GM18507 (cell line): ENCODE measurements around the gene KIFC3.
"Not testable (repeated sequence)": the region's sequence is repeated elsewhere in the genome, so short reads cannot be mapped to it uniquely, and the experiment has no call there.

Experiments used
- DNase-seq: peaks from one replicate; pipeline ENCODE4 v3.0.0; 2011; ENCODE audit warnings: low read depth; ENCODE audit not compliant: insufficient read length; ENCODE audit errors: extremely low spot score
- FAIRE-seq: peaks from 2 replicates; lab custom pipeline; 2011; peaks lifted over from hg19 to GRCh38; lab: Jason Lieb, UNC

Gene KIFC3

DNA sequence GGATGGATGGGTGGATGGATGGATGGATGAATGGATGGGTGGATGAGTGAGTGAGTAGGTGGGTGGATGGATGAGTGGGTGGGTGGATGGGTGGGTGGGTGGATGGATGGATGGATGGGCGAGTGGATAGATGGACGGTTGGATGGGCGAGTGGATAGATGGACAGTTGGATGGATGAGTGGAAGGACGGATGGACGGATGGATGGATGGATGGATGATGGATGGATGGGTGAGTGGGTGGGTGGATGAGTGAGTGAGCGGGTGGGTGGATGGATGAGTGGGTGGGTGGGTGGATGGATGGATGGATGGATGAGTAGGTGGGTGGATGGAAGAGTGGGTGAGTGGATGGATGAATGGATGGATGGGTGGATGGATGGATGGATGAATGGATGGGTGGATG is 72.4 kb downstream of the KIFC3 start:
- FAIRE-seq, DNase-seq: not testable (repeated sequence)

DNA sequence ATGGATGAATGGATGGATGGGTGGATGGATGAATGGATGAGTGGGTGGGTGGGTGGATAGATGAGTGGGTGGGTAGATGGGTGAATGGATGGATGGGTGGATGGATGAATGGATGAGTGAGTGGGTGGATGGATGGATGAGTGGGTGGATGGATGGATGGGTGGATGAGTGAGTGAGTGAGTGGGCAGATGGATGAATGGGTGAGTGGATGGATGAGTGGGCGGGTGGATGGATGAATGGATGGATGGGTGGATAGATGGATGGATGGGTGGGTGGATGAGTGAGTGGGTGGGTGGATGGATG is 73.2 kb downstream of the KIFC3 start:
- DNase-seq: no peak
- FAIRE-seq: no peak

GRCh38 chr16:57728336-57729181 is 73.7 kb downstream of the KIFC3 start:
- FAIRE-seq (no peak), DNase-seq (no peak)

DNA sequence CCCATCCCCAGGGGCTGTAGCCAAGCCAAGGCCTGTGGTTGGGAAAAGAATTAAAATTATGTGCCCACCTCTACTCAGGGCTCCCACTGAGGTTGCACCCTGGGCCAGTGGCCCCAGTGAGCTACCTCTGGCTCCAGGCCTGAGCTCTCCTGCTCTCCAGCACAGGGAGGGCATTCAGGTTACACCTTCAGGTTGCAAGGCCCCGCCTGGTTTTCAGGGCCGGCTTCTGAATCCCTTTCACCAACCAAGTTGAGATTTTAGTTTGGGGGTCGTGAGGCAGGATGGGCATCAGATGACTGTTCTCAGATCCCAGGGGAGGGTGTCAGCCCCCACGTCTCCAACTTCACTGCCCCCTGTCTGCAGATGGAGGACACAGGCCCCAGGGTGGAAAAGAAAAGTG is 74.7 kb downstream of the KIFC3 start:
- DNase-seq (no peak), FAIRE-seq (no peak)

DNA sequence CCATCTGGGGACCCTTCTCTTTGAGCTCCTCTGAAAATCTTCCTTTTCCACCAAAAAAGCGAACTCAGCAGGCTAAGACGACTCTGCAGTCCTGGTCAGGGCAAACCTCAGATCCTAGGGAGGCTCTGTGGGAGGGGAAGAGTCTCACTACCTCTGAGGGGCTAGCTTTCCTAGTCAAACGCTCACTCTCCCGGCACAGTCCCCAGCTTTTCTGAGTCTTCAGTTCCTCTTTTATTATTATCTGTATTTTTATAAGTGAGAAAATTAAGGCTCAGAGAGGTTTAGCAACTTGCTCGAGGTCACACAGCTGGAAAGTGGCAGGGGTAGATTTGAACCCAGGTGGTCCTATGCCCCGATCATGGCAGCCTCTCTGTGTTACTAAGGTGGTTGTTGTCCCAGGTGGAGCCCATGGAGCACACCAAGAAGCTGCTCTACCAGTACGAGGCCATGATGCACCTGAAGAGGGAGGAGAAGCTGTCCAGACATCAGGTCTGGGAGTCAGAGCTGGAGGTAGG is 75.8 kb downstream of the KIFC3 start:
- DNase-seq (no peak), FAIRE-seq (no peak)

DNA sequence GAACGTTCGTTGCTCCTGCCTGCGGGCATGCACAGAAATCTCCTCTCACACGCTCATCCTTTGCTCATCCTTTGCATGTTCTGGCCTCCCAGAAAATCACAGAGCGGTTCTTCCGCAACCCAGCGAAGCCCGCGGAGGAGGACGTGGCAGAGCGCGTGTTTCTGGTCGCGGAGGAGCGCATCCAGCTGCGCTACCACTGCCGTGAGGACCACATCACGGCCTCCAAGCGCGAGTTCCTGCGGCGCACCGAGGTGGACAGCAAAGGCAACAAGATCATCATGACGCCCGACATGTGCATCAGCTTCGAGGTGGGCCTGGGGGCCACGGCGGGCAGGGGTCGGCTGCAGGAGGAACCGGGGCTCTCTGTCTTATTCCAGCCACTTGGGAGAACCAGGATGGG is 76.3 kb downstream of the KIFC3 start:
- FAIRE-seq: no peak
- no peak for DNase-seq

- DNase-seq (no peak), FAIRE-seq (no peak)
Observed at GRCh38 chr16:57725554-57725953, 76.7 kb downstream of the KIFC3 start.

- DNase-seq (no peak), FAIRE-seq (no peak)
Observed at GRCh38 chr16:57725151-57725550, 77.1 kb downstream of the KIFC3 start.

DNA sequence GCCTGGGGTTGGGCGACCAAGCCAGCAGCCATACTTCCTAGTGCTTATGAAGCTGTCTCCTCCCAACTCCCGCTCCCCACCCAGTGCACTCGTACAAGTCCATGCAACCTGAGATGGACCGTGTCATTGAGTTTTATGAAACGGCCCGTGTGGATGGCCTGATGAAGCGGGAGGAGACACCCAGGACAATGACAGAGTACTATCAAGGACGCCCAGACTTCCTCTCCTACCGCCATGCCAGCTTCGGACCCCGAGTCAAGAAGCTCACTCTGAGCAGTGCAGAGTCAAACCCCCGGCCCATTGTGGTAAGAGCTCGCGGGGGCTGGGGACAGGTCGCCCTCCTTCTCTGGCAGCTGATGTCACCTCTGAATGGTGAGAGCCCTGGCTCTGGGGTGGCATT is 77.8 kb downstream of the KIFC3 start:
- DNase-seq (no peak), FAIRE-seq (no peak)

GRCh38 chr16:57723170-57723569 is 79.1 kb downstream of the KIFC3 start:
- DNase-seq (no peak), FAIRE-seq (no peak)

- FAIRE-seq (no peak), DNase-seq (no peak)
Observed at GRCh38 chr16:57722651-57723050, 79.6 kb downstream of the KIFC3 start.

- FAIRE-seq: no peak
- DNase-seq: no peak
Observed at GRCh38 chr16:57722210-57722499, 80.1 kb downstream of the KIFC3 start.

DNA sequence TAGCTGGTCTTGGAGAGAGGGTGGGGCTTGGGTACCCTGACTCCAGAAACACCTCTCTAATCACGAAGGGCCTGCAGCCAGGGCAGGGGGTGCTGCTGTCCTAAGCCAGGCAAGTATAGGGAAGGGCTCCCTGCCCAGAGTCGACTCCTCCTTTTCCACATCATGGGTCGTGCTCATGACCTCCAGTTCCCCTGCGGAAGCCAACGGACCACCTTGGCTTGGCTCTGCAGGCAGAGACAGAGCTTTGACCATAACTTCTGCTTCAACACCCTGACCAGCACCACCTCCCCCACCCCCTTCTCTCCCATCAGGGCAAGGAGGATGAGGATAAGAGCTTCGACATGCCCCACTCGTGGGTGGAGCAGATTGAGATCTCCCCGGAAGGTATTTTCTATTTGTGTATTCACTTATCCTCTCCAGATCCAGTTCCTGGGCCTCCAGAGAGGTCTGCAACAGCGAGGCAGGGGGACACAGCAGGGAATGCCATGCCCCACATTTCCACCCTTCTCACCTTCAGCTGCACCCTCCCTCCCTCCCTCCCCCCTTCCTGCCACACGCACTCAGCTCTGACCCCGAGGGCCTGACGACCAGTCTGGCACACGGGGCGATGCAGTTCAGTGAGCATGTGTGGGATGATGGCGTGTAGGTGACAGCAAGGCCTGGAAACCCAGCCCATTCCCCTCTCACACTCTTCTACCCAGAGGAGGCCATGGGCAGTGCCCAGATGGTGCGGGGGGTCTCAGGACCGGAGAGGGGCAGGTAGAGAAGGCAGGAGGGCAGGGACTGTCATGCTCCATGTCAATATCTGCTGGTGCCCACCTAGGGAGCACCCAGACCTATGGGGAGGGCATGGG is 80.7 kb downstream of the KIFC3 start:
- DNase-seq: no peak
- no peak for FAIRE-seq

DNA sequence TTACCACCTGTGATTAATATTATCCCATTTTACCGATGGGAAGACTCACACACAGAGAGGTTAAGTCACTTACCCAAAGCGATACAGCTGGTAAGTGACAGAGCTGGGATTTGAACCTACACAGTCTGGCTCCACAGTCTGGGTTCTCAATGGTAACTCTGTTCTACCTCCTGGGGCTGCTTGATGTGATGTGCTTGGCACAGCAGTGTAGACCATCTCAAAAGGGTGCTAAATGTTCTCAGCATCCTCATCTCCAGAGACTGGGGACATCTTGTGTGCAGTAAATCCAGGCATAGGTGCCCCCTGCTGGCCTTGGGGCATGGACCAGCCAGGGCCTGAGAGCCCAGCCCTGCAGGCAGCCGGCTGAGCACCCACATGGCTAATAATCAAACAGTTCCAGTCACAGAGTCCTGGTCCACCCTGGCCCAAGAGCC is 82.1 kb downstream of the KIFC3 start:
- FAIRE-seq (peak; percentile 63), DNase-seq (no peak)

DNA sequence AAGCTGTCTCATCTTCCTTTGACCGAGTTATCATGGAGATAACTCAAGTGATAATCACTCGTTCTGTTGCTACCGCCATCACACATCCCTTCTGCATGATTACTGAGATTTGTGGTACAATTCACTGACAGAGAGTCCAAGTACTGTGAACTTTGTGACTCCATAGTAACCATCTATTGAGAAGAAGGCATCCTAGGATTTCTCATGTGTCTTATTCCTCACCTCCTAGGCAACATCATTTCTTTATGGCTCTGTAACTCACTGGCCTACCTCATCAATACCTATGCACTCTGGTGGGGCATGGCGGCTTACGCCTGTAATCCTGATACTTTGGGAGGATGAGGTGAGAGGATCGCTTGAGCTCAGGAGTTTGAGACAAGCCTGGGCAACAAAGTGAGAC is 88.2 kb downstream of the KIFC3 start:
- DNase-seq (no peak), FAIRE-seq (no peak)

- FAIRE-seq (no peak), DNase-seq (no peak)
Observed at GRCh38 chr16:57713596-57713995, 88.7 kb downstream of the KIFC3 start.

GRCh38 chr16:57712569-57712968 is 89.7 kb downstream of the KIFC3 start:
- not testable (repeated sequence) for FAIRE-seq, DNase-seq

DNA sequence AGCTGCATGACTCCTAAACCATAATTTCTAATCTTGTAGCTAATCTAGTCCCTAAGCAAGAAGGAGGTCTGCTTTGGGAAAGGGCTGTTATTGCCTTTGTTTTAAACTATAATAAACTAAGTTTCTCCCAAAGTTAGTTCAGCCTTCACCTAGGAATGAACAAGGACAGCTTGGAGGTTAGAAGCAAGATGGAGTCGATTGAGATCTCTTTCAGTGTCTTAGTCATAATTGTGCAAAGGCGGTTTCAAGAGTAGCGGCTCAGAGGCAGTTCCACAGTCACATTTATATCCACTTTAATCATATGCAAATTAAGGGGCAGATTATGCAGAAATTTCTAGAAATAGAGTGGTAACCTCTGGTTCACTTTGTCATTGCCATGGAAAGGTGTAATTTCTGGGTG is 90.3 kb downstream of the KIFC3 start:
- no peak for DNase-seq

DNA sequence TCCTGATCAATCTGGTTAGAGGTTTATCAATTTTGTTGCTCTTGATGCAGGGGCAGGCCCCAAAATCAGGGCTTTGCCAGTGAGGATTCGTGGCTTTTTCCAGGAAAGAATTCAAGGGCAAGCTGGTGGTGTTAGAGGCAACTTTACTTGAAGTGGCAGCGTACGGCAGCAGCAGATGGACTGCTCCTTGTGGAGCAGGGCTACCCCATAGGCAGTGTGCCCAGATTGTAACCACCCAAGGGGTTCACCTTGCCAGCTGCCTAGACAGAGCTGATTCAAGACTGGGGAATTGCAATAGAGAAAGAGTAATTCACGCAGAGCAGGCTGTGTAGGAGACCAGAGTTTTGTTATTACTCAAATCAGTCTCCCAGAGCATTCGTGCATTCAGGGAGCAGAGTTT is 90.9 kb downstream of the KIFC3 start:
- no peak for FAIRE-seq
- no peak for DNase-seq

More for the DNA sequence above, 90.3 kb downstream of the KIFC3 start:
- no peak for FAIRE-seq

DNA sequence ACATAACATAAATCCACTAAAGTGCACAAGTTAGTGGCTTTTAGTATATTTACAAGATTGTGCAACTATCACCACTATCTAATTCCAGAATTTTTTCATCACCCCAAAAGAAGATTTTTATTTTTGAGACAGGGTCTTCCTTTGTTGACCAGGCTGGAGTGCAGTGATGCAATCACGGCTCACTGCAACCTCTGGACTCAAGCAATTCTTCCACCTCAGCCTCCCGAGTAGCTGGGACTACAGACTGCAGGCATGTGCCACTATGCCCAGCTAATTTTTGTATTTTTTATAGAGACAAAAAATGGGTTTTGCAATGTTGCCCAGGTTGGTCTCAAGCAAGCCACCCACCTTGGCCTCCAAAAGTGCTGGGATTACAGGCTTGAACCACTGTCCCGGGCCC is 92.6 kb downstream of the KIFC3 start:
- DNase-seq (no peak), FAIRE-seq (no peak)
